Prostate gland (tissue), 2 donors: Measurements from ENCODE around the gene SLC37A1.

ENCODE experiments used
- POLR2AphosphoS5 ChIP-seq: sonication (generic); formaldehyde crosslinking; IDR thresholded peaks from one replicate; pipeline ENCODE4 v1.6.1; 2017; ENCODE audit warnings: antibody characterized with exemption
- TF ChIP-seq, protein P1 (sequence below), 4 experiments: fragments of 200-600 bp in 2 of 4; fragments of 450-650 bp in 2 of 4; sonication (generic) in 2 of 4; IDR thresholded peaks; 1 replicate in 3 of 4; 2 replicates in 1 of 4; pipeline ENCODE4 v1.5.1; 2016 to 2019; ENCODE audit warnings: antibody characterized with exemption in 4 of 4, mild to moderate bottlenecking in 2 of 4, moderate library complexity in 2 of 4

DNA sequence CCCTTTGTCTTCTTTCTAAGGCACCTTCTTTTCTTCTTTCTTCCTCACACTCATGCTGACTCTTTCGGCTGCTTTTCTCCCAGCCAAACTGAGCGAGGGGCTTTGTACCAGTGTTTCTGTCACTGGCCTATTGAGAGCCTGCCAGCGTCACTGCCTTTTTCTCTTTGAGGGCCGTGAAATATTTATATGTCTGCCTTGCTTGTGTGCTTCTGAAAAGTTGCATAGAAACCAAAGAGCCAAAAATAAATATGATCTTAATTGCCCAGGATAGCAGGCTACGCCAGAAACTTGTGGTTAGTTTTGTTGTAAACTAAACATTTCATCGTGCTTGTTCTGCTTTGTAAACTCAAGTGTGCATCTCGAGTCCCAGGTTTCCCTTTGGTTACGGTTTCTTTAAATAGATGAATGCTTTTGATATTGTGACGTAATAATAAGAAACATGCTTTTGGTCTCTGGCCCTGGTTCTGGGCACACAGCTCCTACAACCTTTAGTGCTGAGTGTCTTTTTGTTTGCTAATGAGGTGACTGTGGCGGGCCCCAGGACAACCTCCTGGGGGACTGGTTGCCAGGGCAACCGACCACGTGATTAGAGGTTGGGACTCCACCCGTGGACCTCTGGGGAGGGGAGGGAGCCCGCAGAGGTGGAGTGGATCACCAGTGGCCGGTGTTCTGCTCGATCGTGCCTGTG, 10.8 kb downstream of the SLC37A1 start:
- TF ChIP-seq, protein P1, sequence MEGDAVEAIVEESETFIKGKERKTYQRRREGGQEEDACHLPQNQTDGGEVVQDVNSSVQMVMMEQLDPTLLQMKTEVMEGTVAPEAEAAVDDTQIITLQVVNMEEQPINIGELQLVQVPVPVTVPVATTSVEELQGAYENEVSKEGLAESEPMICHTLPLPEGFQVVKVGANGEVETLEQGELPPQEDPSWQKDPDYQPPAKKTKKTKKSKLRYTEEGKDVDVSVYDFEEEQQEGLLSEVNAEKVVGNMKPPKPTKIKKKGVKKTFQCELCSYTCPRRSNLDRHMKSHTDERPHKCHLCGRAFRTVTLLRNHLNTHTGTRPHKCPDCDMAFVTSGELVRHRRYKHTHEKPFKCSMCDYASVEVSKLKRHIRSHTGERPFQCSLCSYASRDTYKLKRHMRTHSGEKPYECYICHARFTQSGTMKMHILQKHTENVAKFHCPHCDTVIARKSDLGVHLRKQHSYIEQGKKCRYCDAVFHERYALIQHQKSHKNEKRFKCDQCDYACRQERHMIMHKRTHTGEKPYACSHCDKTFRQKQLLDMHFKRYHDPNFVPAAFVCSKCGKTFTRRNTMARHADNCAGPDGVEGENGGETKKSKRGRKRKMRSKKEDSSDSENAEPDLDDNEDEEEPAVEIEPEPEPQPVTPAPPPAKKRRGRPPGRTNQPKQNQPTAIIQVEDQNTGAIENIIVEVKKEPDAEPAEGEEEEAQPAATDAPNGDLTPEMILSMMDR (IDR thresholded peaks at IDR 0.05) = no peak
- peak; percentile 90 for TF ChIP-seq POLR2AphosphoS5
